HG03457 (cell line): Measurements from ENCODE around the gene GALK1.
"Not testable (repeated sequence)": the region's sequence is repeated elsewhere in the genome, so short reads cannot be mapped to it uniquely, and the experiment has no call there.

ENCODE experiments used
- ATAC-seq: cut with Tn5 transposase; IDR thresholded peaks from one replicate; pipeline ENCODE4 v1.9.1; 2021; ENCODE audit warnings: moderate number of reproducible peaks; ENCODE audit not compliant: unreplicated experiment

The GALK1 gene

GRCh38 chr17:75767881-75768280 lies 2.9 kb upstream of the GALK1 start:
- no peak for ATAC-seq

GRCh38 chr17:75765981-75766380 lies 989 bp upstream of the GALK1 start:
- no peak for ATAC-seq

- no peak for ATAC-seq
Measured at GRCh38 chr17:75764417-75764710, 628 bp downstream of the GALK1 start.

- no peak for ATAC-seq
Measured at GRCh38 chr17:75763613-75764416, 1.2 kb downstream of the GALK1 start.

- ATAC-seq = no peak
Measured at GRCh38 chr17:75763269-75763607, 1.8 kb downstream of the GALK1 start.

- no peak for ATAC-seq
Measured at GRCh38 chr17:75762513-75763268, 2.3 kb downstream of the GALK1 start.

- ATAC-seq = not testable (repeated sequence)
Measured at GRCh38 chr17:75759978-75760640, 4.9 kb downstream of the GALK1 start.

GRCh38 chr17:75759457-75759856 lies 5.5 kb downstream of the GALK1 start:
- no peak for ATAC-seq

GRCh38 chr17:75758131-75758905 lies 6.7 kb downstream of the GALK1 start:
- no peak for ATAC-seq

GRCh38 chr17:75757086-75757681 lies 7.8 kb downstream of the GALK1 start:
- no peak for ATAC-seq

- no peak for ATAC-seq
Measured at GRCh38 chr17:75756451-75757085, 8.4 kb downstream of the GALK1 start.

GRCh38 chr17:75755990-75756389 lies 9.0 kb downstream of the GALK1 start:
- ATAC-seq = no peak

GRCh38 chr17:75755205-75755901 lies 9.6 kb downstream of the GALK1 start:
- ATAC-seq = no peak

GRCh38 chr17:75754378-75755204 lies 10.4 kb downstream of the GALK1 start:
- no peak for ATAC-seq

- ATAC-seq = no peak
Measured at GRCh38 chr17:75753514-75754377, 11.2 kb downstream of the GALK1 start.

GRCh38 chr17:75752802-75753513 lies 12.0 kb downstream of the GALK1 start:
- no peak for ATAC-seq

- ATAC-seq = no peak
Measured at GRCh38 chr17:75752405-75752709, 12.6 kb downstream of the GALK1 start.
